HepG2 (cell line): ENCODE data around the gene BCL6B. TPM values are rescaled to one million over a fixed set of nuclear protein-coding genes. Genes with fewer than 3 reads are reported as not detected.

ENCODE experiments used
- DPF2 ChIP-seq: sonication (generic); formaldehyde crosslinking; IDR thresholded peaks from 2 replicates; pipeline ENCODE4 v1.4.0; 2020; ENCODE audit warnings: mild to moderate bottlenecking, low read depth, missing genetic modification reagents, borderline replicate concordance
- MAX ChIP-seq: IDR thresholded peaks from 2 replicates; pipeline ENCODE4 v1.6.1; 2012; ENCODE audit warnings: inconsistent platforms
- MXD3 ChIP-seq: IDR thresholded peaks from 2 replicates; pipeline ENCODE4 v1.6.1; 2016; ENCODE audit warnings: mild to moderate bottlenecking, missing biosample characterization, missing genetic modification reagents
- RXRA ChIP-seq: sonication (generic); formaldehyde crosslinking; IDR thresholded peaks from 2 replicates; pipeline ENCODE4 v1.5.1; 2020; ENCODE audit warnings: missing genetic modification reagents
- SATB2 ChIP-seq: sonication (generic); formaldehyde crosslinking; IDR thresholded peaks from 2 replicates; pipeline ENCODE4 v1.5.0; 2020; ENCODE audit warnings: missing genetic modification reagents
- YY1 ChIP-seq: IDR thresholded peaks from 2 replicates; pipeline ENCODE4 v1.6.1; 2011; ENCODE audit warnings: low read length, low read depth, moderate library complexity, mild to moderate bottlenecking; ENCODE audit not compliant: insufficient read depth, insufficient replicate concordance
- ZNF180 ChIP-seq: sonication (generic); formaldehyde crosslinking; IDR thresholded peaks from 2 replicates; pipeline ENCODE4 v1.4.0; 2020; ENCODE audit warnings: low read depth, missing genetic modification reagents, borderline replicate concordance
- ZNF362 ChIP-seq: sonication (generic); formaldehyde crosslinking; IDR thresholded peaks from 2 replicates; pipeline ENCODE4 v1.4.0; 2020; ENCODE audit warnings: missing genetic modification reagents, mild to moderate bottlenecking, borderline replicate concordance
- ZNF496 ChIP-seq: sonication (generic); formaldehyde crosslinking; IDR thresholded peaks from 2 replicates; pipeline ENCODE4 v1.8.1; 2023; ENCODE audit warnings: mild to moderate bottlenecking, moderate library complexity, missing genetic modification reagents; ENCODE audit not compliant: insufficient replicate concordance
- ZNF556 ChIP-seq: sonication (generic); formaldehyde crosslinking; IDR thresholded peaks from 2 replicates; pipeline ENCODE4 v1.4.0; 2020; ENCODE audit warnings: mild to moderate bottlenecking, missing genetic modification reagents, borderline replicate concordance
- ZNF557 ChIP-seq: sonication (generic); formaldehyde crosslinking; IDR thresholded peaks from 2 replicates; pipeline ENCODE4 v1.4.0; 2020; ENCODE audit warnings: missing genetic modification reagents
- ZNF776 ChIP-seq: sonication (generic); formaldehyde crosslinking; IDR thresholded peaks from 2 replicates; pipeline ENCODE4 v1.4.0; 2020; ENCODE audit warnings: mild to moderate bottlenecking, missing genetic modification reagents
- ZNF800 ChIP-seq: sonication (generic); formaldehyde crosslinking; IDR thresholded peaks from 2 replicates; pipeline ENCODE4 v1.4.0; 2020; ENCODE audit warnings: missing genetic modification reagents
- ZNF883 ChIP-seq: sonication (generic); formaldehyde crosslinking; IDR thresholded peaks from 2 replicates; pipeline ENCODE4 v1.5.1; 2020; ENCODE audit warnings: mild to moderate bottlenecking, missing genetic modification reagents; ENCODE audit errors: not compliant biosample characterization
- polyA plus RNA-seq, 8 experiments: library from polyadenylated mRNA; depleted of rRNA in 3 of 8; stranded (reverse) in 7 of 8; unstranded in 1 of 8; fragments of >200 nt; fragmentation: Illumina TruSeq in 4 of 8; extraction: Trizol in 4 of 8; gene quantifications; 2 replicates each; pipeline versions ENCODE4 v1.2.1 to v1.2.3, GENCODE V29; 2011 to 2016; ENCODE audit warnings: low read depth in 4 of 8, missing spikeins in 1 of 8, mixed read lengths in 1 of 8; ENCODE audit not compliant: insufficient read depth in 1 of 8
- total RNA-seq, 5 experiments: library from RNA; depleted of rRNA; stranded (reverse); fragments of >200 nt; fragmentation: Illumina TruSeq; extraction: Trizol; gene quantifications; 2 replicates each; pipeline ENCODE4 v1.2.3, GENCODE V29; 2016; ENCODE audit warnings: low read depth in 1 of 5
- TF ChIP-seq, protein P1 (sequence below): sonication (generic); formaldehyde crosslinking; IDR thresholded peaks from 2 replicates; pipeline ENCODE4 v1.4.0; 2020; ENCODE audit warnings: missing genetic modification reagents; ENCODE audit errors: not compliant biosample characterization
- TF ChIP-seq, protein P2 (sequence below): sonication (generic); formaldehyde crosslinking; IDR thresholded peaks from 2 replicates; pipeline ENCODE4 v1.4.0; 2020; ENCODE audit warnings: missing genetic modification reagents
- TF ChIP-seq, protein P3 (sequence below): sonication (generic); formaldehyde crosslinking; IDR thresholded peaks from 2 replicates; pipeline ENCODE4 v1.4.0; 2020; ENCODE audit warnings: mild to moderate bottlenecking, missing genetic modification reagents
- TF ChIP-seq, protein P4 (sequence below): sonication (generic); formaldehyde crosslinking; IDR thresholded peaks from 2 replicates; pipeline ENCODE4 v1.5.0; 2020; ENCODE audit warnings: missing genetic modification reagents, mild to moderate bottlenecking, borderline replicate concordance
- TF ChIP-seq, protein P5 (sequence below): sonication (generic); formaldehyde crosslinking; IDR thresholded peaks from 2 replicates; pipeline ENCODE4 v1.4.0; 2020; ENCODE audit warnings: missing genetic modification reagents

Gene BCL6B
- total and polyA plus RNA-seq, 2 of the 13 experiments (the other 11 are each of a cell fraction or from before 2014, with no cell fraction given), result not detected

DNA sequence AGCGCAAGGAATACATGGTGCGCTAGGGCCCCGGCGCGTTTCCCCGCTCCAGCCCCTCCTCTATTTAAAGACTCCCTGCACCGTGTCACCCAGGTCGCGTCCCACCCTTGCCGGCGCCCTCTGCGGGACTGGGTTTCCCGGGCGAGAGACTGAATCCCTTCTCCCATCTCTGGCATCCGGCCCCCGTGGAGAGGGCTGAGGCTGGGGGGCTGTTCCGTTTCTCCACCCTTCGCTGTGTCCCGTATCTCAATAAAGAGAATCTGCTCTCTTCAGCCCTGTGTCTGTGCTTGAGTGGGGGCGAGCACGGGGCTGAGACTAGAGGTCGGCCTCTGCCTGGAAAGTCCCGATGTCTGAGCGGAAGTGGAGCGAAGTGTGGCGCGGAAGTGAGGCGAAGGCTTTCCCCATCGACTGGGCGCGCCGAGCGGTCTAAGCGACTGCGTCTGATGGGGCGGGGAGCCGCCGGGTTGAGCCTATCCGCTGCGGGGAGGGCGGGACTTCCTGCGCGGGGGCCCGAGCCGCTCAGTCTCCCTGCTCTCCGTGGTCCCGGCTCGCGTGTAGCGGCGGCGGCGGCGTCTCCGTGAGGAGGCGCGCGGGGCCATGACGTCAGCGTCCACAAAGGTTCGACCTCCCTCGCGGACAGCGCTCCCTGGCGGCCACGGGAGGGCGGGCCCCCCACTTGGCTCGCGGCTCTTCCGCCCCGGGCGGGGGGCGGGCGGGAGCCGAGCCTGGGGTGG lies 8.4 kb upstream of the BCL6B start (continued):
- TF ChIP-seq ZNF362 (CRISPR knock-in tag), result no peak
- no peak for TF ChIP-seq ZNF180 (CRISPR knock-in tag)
- no peak for TF ChIP-seq ZNF557 (CRISPR knock-in tag)
- TF ChIP-seq DPF2 (CRISPR knock-in tag), result no peak; the same call in 1 of the 2 replicates
- TF ChIP-seq, protein P1, sequence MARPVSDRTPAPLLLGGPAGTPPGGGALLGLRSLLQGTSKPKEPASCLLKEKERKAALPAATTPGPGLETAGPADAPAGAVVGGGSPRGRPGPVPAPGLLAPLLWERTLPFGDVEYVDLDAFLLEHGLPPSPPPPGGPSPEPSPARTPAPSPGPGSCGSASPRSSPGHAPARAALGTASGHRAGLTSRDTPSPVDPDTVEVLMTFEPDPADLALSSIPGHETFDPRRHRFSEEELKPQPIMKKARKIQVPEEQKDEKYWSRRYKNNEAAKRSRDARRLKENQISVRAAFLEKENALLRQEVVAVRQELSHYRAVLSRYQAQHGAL (CRISPR knock-in tag), result no peak
- TF ChIP-seq ZNF800 (CRISPR knock-in tag), result no peak
- TF ChIP-seq YY1, result peak; percentile 70
- no peak for TF ChIP-seq RXRA (CRISPR knock-in tag)
- TF ChIP-seq, protein P2, sequence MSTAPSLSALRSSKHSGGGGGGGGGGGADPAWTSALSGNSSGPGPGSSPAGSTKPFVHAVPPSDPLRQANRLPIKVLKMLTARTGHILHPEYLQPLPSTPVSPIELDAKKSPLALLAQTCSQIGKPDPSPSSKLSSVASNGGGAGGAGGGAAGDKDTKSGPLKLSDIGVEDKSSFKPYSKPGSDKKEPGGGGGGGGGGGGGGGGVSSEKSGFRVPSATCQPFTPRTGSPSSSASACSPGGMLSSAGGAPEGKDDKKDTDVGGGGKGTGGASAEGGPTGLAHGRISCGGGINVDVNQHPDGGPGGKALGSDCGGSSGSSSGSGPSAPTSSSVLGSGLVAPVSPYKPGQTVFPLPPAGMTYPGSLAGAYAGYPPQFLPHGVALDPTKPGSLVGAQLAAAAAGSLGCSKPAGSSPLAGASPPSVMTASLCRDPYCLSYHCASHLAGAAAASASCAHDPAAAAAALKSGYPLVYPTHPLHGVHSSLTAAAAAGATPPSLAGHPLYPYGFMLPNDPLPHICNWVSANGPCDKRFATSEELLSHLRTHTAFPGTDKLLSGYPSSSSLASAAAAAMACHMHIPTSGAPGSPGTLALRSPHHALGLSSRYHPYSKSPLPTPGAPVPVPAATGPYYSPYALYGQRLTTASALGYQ (CRISPR knock-in tag), result no peak
- TF ChIP-seq ZNF496 (CRISPR knock-in tag), result no peak
- 0 out of 2 replicates have a peak, but pooled peaks have one; percentile 50 for TF ChIP-seq ZNF776
- TF ChIP-seq SATB2 (CRISPR knock-in tag), result no peak
- TF ChIP-seq, protein P3, sequence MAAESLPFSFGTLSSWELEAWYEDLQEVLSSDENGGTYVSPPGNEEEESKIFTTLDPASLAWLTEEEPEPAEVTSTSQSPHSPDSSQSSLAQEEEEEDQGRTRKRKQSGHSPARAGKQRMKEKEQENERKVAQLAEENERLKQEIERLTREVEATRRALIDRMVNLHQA, result no peak
- TF ChIP-seq MXD3, result peak; percentile 51; the same call in 1 of the 2 replicates
- peak; percentile 51 for TF ChIP-seq ZNF883 (CRISPR knock-in tag)
- no peak; the same call in 1 of the 2 replicates for TF ChIP-seq MAX
- TF ChIP-seq, protein P4, sequence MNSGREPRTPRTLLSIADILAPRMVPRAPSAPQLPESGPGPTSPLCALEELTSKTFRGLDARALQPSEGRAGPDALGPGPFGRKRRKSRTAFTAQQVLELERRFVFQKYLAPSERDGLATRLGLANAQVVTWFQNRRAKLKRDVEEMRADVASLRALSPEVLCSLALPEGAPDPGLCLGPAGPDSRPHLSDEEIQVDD (CRISPR knock-in tag), result no peak; the same call in 1 of the 2 replicates
- no peak; the same call in 1 of the 2 replicates for TF ChIP-seq ZNF556 (CRISPR knock-in tag)
- TF ChIP-seq, protein P5, sequence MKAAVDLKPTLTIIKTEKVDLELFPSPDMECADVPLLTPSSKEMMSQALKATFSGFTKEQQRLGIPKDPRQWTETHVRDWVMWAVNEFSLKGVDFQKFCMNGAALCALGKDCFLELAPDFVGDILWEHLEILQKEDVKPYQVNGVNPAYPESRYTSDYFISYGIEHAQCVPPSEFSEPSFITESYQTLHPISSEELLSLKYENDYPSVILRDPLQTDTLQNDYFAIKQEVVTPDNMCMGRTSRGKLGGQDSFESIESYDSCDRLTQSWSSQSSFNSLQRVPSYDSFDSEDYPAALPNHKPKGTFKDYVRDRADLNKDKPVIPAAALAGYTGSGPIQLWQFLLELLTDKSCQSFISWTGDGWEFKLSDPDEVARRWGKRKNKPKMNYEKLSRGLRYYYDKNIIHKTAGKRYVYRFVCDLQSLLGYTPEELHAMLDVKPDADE (CRISPR knock-in tag), result no peak
